CD4-positive, alpha-beta T cell treated with Interleukin-12 subunit alpha and Interleukin-12 subunit beta, for 1 hour (primary cell): ENCODE results near the gene C11orf42.

Source experiments
- DNase-seq: peaks from one replicate; pipeline ENCODE4 v3.0.0-alpha.2; 2020

C11orf42 gene

GRCh38 chr11:6205366-6205765 is at the start of gene C11orf42:
Gene C11orf42 (plus strand): TSS chr11:6205557. CDS start chr11:6205616, 59 bp downstream.
- DNase-seq = no peak

- DNase-seq = no peak
These were observed 48.6 kb upstream of the C11orf42 start for GRCh38 chr11:6156628-6157359.

- no peak for DNase-seq
These were observed 35.1 kb upstream of the C11orf42 start, which contains the start of gene OR52B2 for GRCh38 chr11:6170226-6170625. Gene OR52B2 (minus strand): TSS chr11:6170326. CDS start chr11:6170326, 0 bp downstream.

GRCh38 chr11:6175440-6175839 is 29.9 kb upstream of the C11orf42 start:
- DNase-seq = no peak

GRCh38 chr11:6191742-6192141 is 13.6 kb upstream of the C11orf42 start:
- DNase-seq = no peak

- DNase-seq = no peak
These were observed 11.2 kb upstream of the C11orf42 start for GRCh38 chr11:6194065-6194581.

- peak; percentile 11 for DNase-seq
These were observed 9.0 kb upstream of the C11orf42 start for GRCh38 chr11:6196396-6196795.

- DNase-seq = no peak
These were observed 7.7 kb upstream of the C11orf42 start for GRCh38 chr11:6197466-6198200.

- DNase-seq = no peak
These were observed 6.1 kb upstream of the C11orf42 start, which contains the start of gene OR52W1 for GRCh38 chr11:6199174-6199810. Gene OR52W1 (plus strand): TSS chr11:6199224. CDS start chr11:6199224, 0 bp downstream.

GRCh38 chr11:6200975-6201374 is 4.4 kb upstream of the C11orf42 start:
- DNase-seq = peak; percentile 43

- DNase-seq = no peak
These were observed 3.9 kb upstream of the C11orf42 start for GRCh38 chr11:6201481-6201880.

GRCh38 chr11:6202041-6202440 is 3.3 kb upstream of the C11orf42 start:
- no peak for DNase-seq

GRCh38 chr11:6203327-6203726 is 2.0 kb upstream of the C11orf42 start:
- peak; percentile 37 for DNase-seq

GRCh38 chr11:6204706-6205105 is 651 bp upstream of the C11orf42 start:
- DNase-seq = no peak

GRCh38 chr11:6206456-6207180 is 1.3 kb downstream of the C11orf42 start:
- DNase-seq = no peak

GRCh38 chr11:6209801-6210200 is 4.4 kb downstream of the C11orf42 start:
- DNase-seq = no peak

- DNase-seq = no peak
These were observed 5.1 kb downstream of the C11orf42 start for GRCh38 chr11:6210274-6210955.

- DNase-seq = no peak
These were observed 9.2 kb downstream of the C11orf42 start for GRCh38 chr11:6214530-6214929.

GRCh38 chr11:6216501-6216900 is 11.1 kb downstream of the C11orf42 start:
- DNase-seq = no peak

- no peak for DNase-seq
These were observed 12.4 kb downstream of the C11orf42 start for GRCh38 chr11:6217722-6218121.

- no peak for DNase-seq
These were observed 14.0 kb downstream of the C11orf42 start for GRCh38 chr11:6219359-6219758.

- no peak for DNase-seq
These were observed 18.5 kb downstream of the C11orf42 start for GRCh38 chr11:6223854-6224253.
